ENCODE measurements around the gene CACNG3.

- no peak for TF ChIP-seq CTCF (IDR thresholded peaks at IDR 0.05)
- TF ChIP-seq POLR2A (IDR thresholded peaks at IDR 0.05): no peak
- no peak for TF ChIP-seq POLR2AphosphoS5 (IDR thresholded peaks at IDR 0.05)
- TF ChIP-seq EP300 (IDR thresholded peaks at IDR 0.05; ENCODE audit: low read depth): no peak
Measured at GRCh38 chr16:24336491-24336890, 80.4 kb downstream of the CACNG3 start.

Measured in transverse colon (tissue), 4 donors.